ENCODE measurements around the gene B9D2. TPM values are rescaled to one million over a fixed set of nuclear protein-coding genes. Genes with fewer than 3 reads are reported as not detected.

The B9D2 gene
- polyA plus RNA-seq, 1 of the 3 experiments (the other 2 are of a cell fraction) = 13.3 TPM

DNA sequence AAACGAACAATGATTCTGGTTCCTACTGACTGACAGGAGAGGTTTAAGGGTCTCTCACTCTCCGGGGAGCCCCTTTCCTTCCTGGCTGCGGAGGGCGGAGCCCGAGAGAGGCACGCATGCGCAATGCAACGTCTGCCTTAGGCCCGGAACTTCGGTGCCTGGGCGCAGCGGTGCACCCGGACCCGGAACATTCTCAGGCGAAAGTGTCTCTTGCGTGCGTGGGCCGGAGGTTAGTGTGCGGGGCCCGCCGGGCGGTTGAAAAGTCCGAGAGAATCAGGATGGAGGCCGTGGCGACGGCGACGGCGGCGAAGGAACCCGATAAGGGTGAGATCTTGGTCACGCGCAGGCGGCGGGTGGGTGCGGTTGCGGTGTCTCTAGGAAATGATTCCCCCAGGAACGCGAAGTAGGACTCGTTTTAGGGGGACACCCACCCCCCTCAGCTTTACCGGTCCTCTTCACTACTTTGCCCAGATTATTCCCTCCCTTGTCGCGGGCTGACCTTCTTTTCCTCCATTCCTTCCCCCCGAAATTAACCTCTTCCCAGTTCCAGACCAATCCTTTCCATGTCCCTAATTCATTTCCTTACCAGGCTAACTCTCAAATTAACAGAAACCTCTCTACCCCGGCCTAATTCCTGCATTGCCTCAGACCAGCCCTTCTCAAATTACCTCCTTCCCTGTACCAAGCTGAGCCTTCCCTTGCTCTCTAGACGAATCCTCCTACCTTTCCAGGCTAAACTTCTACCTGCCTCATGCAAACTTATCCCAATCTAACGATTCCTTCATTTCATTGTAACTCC lies 53.7 kb downstream of the B9D2 start, which contains the start of gene CCDC97 (continued):
- TF ChIP-seq, protein P1, sequence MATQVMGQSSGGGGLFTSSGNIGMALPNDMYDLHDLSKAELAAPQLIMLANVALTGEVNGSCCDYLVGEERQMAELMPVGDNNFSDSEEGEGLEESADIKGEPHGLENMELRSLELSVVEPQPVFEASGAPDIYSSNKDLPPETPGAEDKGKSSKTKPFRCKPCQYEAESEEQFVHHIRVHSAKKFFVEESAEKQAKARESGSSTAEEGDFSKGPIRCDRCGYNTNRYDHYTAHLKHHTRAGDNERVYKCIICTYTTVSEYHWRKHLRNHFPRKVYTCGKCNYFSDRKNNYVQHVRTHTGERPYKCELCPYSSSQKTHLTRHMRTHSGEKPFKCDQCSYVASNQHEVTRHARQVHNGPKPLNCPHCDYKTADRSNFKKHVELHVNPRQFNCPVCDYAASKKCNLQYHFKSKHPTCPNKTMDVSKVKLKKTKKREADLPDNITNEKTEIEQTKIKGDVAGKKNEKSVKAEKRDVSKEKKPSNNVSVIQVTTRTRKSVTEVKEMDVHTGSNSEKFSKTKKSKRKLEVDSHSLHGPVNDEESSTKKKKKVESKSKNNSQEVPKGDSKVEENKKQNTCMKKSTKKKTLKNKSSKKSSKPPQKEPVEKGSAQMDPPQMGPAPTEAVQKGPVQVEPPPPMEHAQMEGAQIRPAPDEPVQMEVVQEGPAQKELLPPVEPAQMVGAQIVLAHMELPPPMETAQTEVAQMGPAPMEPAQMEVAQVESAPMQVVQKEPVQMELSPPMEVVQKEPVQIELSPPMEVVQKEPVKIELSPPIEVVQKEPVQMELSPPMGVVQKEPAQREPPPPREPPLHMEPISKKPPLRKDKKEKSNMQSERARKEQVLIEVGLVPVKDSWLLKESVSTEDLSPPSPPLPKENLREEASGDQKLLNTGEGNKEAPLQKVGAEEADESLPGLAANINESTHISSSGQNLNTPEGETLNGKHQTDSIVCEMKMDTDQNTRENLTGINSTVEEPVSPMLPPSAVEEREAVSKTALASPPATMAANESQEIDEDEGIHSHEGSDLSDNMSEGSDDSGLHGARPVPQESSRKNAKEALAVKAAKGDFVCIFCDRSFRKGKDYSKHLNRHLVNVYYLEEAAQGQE (IDR thresholded peaks at IDR 0.05; ENCODE audit: low read depth, low read length) = 0 out of 2 replicates have a peak, but pooled peaks have one; percentile 20
- TF ChIP-seq SMC3 (IDR thresholded peaks at IDR 0.05; ENCODE audit: low read depth, low read length) (0 out of 2 replicates have a peak, but pooled peaks have one; percentile 5), MXI1 (IDR thresholded peaks at IDR 0.05; ENCODE audit: low read depth, low read length) (peak; percentile 52; the same call in 1 of the 2 replicates)
- TF ChIP-seq, protein P2, sequence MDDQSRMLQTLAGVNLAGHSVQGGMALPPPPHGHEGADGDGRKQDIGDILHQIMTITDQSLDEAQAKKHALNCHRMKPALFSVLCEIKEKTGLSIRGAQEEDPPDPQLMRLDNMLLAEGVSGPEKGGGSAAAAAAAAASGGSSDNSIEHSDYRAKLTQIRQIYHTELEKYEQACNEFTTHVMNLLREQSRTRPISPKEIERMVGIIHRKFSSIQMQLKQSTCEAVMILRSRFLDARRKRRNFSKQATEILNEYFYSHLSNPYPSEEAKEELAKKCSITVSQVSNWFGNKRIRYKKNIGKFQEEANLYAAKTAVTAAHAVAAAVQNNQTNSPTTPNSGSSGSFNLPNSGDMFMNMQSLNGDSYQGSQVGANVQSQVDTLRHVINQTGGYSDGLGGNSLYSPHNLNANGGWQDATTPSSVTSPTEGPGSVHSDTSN (IDR thresholded peaks at IDR 0.05) = peak; percentile 52; the same call in 1 of the 2 replicates
- TF ChIP-seq, protein P3, sequence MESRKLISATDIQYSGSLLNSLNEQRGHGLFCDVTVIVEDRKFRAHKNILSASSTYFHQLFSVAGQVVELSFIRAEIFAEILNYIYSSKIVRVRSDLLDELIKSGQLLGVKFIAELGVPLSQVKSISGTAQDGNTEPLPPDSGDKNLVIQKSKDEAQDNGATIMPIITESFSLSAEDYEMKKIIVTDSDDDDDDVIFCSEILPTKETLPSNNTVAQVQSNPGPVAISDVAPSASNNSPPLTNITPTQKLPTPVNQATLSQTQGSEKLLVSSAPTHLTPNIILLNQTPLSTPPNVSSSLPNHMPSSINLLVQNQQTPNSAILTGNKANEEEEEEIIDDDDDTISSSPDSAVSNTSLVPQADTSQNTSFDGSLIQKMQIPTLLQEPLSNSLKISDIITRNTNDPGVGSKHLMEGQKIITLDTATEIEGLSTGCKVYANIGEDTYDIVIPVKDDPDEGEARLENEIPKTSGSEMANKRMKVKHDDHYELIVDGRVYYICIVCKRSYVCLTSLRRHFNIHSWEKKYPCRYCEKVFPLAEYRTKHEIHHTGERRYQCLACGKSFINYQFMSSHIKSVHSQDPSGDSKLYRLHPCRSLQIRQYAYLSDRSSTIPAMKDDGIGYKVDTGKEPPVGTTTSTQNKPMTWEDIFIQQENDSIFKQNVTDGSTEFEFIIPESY (IDR thresholded peaks at IDR 0.05; ENCODE audit: borderline replicate concordance, low read depth) = no peak

DNA sequence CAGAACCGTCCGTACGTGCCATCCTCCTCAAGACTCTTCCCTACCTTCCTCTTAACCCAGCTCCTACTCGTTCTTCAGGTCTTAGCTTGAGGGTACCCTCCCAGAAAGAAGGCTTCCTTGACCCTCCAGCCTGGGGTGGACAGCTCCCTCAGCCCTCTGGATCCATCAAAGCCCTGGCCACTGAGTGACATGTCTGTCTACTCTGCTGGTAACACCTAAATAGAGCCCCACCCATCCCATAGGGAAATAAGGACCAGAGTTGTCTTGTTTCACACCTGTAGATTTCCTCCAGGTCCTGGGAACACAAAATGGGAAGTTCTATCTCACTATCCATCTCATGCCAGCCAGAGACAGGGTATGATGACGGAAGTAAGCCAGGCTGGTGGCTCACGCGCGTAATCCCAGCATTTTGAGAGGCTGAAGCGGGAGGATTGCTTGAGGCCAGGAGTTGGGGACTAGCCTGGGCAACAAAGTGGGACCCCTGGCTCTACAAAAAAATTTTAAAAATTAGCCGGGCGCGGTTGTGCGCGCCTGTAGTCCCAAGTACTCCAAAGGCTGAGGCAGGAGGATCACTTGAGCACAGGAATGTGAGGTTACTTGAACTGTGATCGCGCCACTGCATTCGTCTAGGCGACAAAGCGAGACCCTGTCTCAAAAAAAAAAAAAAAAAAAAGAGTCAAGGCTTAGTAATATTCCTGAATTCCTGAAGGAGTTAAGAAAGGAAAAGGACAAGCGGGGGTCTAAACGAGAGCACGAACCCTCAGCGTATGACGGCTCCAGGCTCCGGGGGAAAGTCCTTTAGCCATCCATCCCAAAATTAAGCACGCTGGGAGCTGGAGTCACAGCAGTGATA lies 54.5 kb downstream of the B9D2 start:
- Histone ChIP-seq H3F3A (replicated peaks; ENCODE audit: insufficient read depth) (peaks cover 84% of the 10 kb centered on the region), H4K20me1 (ENCODE audit: insufficient read depth) (no peaks in the 10 kb centered on the region; the same call in 1 of the 2 replicates), H3K4me2 (peak overlapping the region; percentile 96), H3K27me3 (ENCODE audit: insufficient read depth) (no peaks in the 10 kb centered on the region), H3K36me3 (replicated peaks in 1 of 2; ENCODE audit: control insufficient read depth in 1 of 2, insufficient read depth in 2 of 2, low read length in 1 of 2) (peaks cover 44 to 57% of the 10 kb centered on the region in 2 experiments), H3K9me3 (no peaks in the 10 kb centered on the region), H3K79me2 (ENCODE audit: insufficient read depth) (peaks cover 45% of the 10 kb centered on the region), H3K4me1 (ENCODE audit: control insufficient read depth in 1 of 2, insufficient read depth in 2 of 2, low read depth in 1 of 2, low read length in 1 of 2) (peaks cover 14 to 19% of the 10 kb centered on the region in 2 experiments; a peak in 3 of 4 replicates), H3K9me2 (no peaks in the 10 kb centered on the region), H3K4me3 (ENCODE audit: low read depth in 2 of 2, low read length in 1 of 2) (peak overlapping the region; percentile 69 to 80), H2AFZ (ENCODE audit: low read depth) (peak overlapping the region; percentile 61; the same call in 1 of the 2 replicates), H3K9ac (peak overlapping the region; percentile 93), H3K27ac (ENCODE audit: low read depth in 2 of 2, low read length in 1 of 2) (peak overlapping the region; percentile 95)
- 32% methylated on average over 26 of the region's 26 CpGs for WGBS (ENCODE audit: low lambda C conversion rate)
- TF ChIP-seq TEAD4 (IDR thresholded peaks at IDR 0.05; ENCODE audit: borderline replicate concordance, insufficient read depth) (no peak), MEF2A (IDR thresholded peaks at IDR 0.05; ENCODE audit: borderline replicate concordance, low read depth) (no peak), JUND (IDR thresholded peaks at IDR 0.05) (no peak)
- TF ChIP-seq, protein P3 (IDR thresholded peaks at IDR 0.05; ENCODE audit: borderline replicate concordance, low read depth) = no peak
- ChIA-PET POLR2A (interaction anchor here (1.4 kb wide), 1 partner anchor 15 kb away, joined by 5 read pairs; no protein-coding TSS in a partner anchor), CTCF (interaction anchor here (0.9 to 5.5 kb wide), 32 partner anchors 8 to 139 kb away, joined by 3 to 105 read pairs (median 5); partner anchors contain the start of genes B9D2, DMAC2, HNRNPUL1 and TGFB1)
- no peak for DNase-seq

All from SK-N-SH (cell line).